Adrenal gland (tissue), 5 donors: ENCODE data around the gene MVD.

Experiments used
- CTCF ChIP-seq, 6 experiments: fragments of 450-650 bp in 4 of 6; fragments of 200-600 bp in 2 of 6; sonication (generic) in 1 of 6; IDR thresholded peaks; 1 replicate in 5 of 6; 2 replicates in 1 of 6; pipeline versions ENCODE4 v1.5.1 to v1.8.0; 2016 to 2021; ENCODE audit warnings: antibody characterized with exemption in 6 of 6, mild to moderate bottlenecking in 2 of 6, moderate library complexity in 1 of 6
- POLR2A ChIP-seq, 2 donors: fragments of 450-650 bp; IDR thresholded peaks; one replicate each; pipeline ENCODE4 v1.6.1; 2017; ENCODE audit warnings: antibody characterized with exemption in 2 of 2, mild to moderate bottlenecking in 2 of 2, moderate library complexity in 1 of 2
- donor health status: DM: no; HTN: no; CAD: no.

DNA sequence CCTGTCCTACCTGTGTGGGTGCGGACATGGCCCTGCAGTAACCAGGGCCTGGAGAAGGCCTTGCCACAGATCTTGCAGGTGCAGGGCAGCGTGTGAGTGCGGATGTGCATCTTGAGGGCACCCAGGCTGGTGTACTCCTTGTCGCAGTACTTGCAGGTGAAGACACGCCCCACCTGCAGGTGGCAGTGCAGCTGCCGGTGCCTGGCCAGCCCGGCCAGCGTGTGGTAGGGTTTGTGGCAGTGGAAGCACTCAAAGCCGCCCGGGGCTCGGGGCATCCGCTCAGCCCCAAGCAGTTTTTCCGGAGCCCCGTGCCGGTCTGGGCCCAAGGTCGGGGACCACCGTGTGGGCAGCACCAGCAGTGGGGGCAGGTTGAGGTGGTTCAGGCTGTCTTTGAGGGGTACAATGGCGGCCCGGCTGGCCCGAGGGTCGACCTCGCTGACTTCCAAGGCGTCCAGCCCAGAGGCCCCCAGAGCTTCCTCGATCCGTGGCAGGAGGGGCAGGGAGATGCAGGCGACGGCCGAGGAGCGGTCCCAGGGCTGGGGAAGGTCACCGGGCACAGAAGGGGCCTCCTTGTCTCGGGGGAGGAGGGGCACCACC is 18.3 kb upstream of the MVD start:
- TF ChIP-seq POLR2A (IDR thresholded peaks at IDR 0.05), result no peak
- peak in 1 of 6 experiments; percentile 28 for TF ChIP-seq CTCF (IDR thresholded peaks at IDR 0.05)
